ENCODE measurements around the gene KYNU. TPM values are rescaled to one million over a fixed set of nuclear protein-coding genes. Genes with fewer than 3 reads are reported as not detected.
"Not testable (repeated sequence)": the region's sequence is repeated elsewhere in the genome, so short reads cannot be mapped to it uniquely, and the experiment has no call there.

KYNU gene
- polyA plus RNA-seq, 1 experiment = 0.04 TPM

DNA sequence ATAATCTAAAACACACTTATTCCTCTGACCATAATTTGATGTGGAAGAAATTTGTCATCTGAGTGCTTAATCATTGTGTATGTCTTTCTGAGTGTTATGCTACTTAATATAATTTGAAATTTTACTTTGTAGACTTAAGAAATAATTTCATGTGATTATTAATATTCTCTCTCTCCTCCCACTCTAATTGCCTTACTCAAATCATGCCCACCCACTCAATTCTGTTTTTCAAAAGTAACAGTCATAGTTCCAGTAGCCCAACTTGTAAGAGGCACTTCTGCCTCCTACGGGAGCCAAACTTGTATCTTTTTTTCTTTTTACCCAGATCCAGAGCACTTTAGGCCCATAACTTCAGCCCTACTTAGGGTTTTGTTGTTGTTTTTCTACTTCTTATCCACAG, 18.5 kb upstream of the KYNU start:
- TF ChIP-seq CTCF (IDR thresholded peaks at IDR 0.05; ENCODE audit: insufficient read depth, low read depth, low read length) = no peak
- CTCF ChIA-PET = no interaction called here
- DNase-seq (ENCODE audit: low read depth) = no peak
- POLR2A ChIA-PET = no interaction called here
- Histone ChIP-seq H3K27me3 (ENCODE audit: control insufficient read depth, insufficient read depth, low read length) (no peaks in the 10 kb centered on the region), H3K4me3 (ENCODE audit: low read depth, low read length) (no peak overlapping the region), H3K36me3 (ENCODE audit: control insufficient read depth, insufficient read depth, low read length) (no peaks in the 10 kb centered on the region)

GRCh38 chr2:142862299-142862698, 15.2 kb upstream of the KYNU start:
- H3K27me3 ChIP-seq (ENCODE audit: control insufficient read depth, insufficient read depth, low read length) = no peaks in the 10 kb centered on the region
- POLR2A ChIA-PET = no interaction called here
- no peak overlapping the region for H3K4me3 ChIP-seq (ENCODE audit: low read depth, low read length)
- no peaks in the 10 kb centered on the region for H3K36me3 ChIP-seq (ENCODE audit: control insufficient read depth, insufficient read depth, low read length)
- CTCF ChIA-PET = no interaction called here
- DNase-seq (ENCODE audit: low read depth) = no peak
- no peak for TF ChIP-seq CTCF (IDR thresholded peaks at IDR 0.05; ENCODE audit: insufficient read depth, low read depth, low read length)

- ChIA-PET CTCF (no interaction called here), POLR2A (no interaction called here)
- Histone ChIP-seq H3K36me3 (ENCODE audit: control insufficient read depth, insufficient read depth, low read length) (no peaks in the 10 kb centered on the region), H3K27me3 (ENCODE audit: control insufficient read depth, insufficient read depth, low read length) (no peaks in the 10 kb centered on the region), H3K4me3 (ENCODE audit: low read depth, low read length) (no peak overlapping the region)
- no peak for DNase-seq (ENCODE audit: low read depth)
- no peak for TF ChIP-seq CTCF (IDR thresholded peaks at IDR 0.05; ENCODE audit: insufficient read depth, low read depth, low read length)
Measured at GRCh38 chr2:142862847-142863246, 14.6 kb upstream of the KYNU start.

- no peak for DNase-seq (ENCODE audit: low read depth)
- no peak overlapping the region for H3K4me3 ChIP-seq (ENCODE audit: low read depth, low read length)
- H3K27me3 ChIP-seq (ENCODE audit: control insufficient read depth, insufficient read depth, low read length) = no peaks in the 10 kb centered on the region
- CTCF ChIA-PET = interaction anchor here (0.8 to 1.2 kb wide), 2 partner anchors 9 to 11 kb away, joined by 3 read pairs; no protein-coding TSS in a partner anchor
- POLR2A ChIA-PET = no interaction called here
- TF ChIP-seq CTCF (IDR thresholded peaks at IDR 0.05; ENCODE audit: insufficient read depth, low read depth, low read length) = no peak
- no peaks in the 10 kb centered on the region for H3K36me3 ChIP-seq (ENCODE audit: control insufficient read depth, insufficient read depth, low read length)
Measured at GRCh38 chr2:142863485-142863961, 13.9 kb upstream of the KYNU start.

GRCh38 chr2:142864605-142865004, 12.9 kb upstream of the KYNU start:
- H3K36me3 ChIP-seq (ENCODE audit: control insufficient read depth, insufficient read depth, low read length); DNase-seq (ENCODE audit: low read depth); H3K27me3 ChIP-seq (ENCODE audit: control insufficient read depth, insufficient read depth, low read length); H3K4me3 ChIP-seq (ENCODE audit: low read depth, low read length); POLR2A ChIA-PET: not testable (repeated sequence)
- CTCF ChIA-PET = interaction anchor here (0.8 to 1.2 kb wide), 2 partner anchors 10 to 110 kb away, joined by 3 read pairs; no protein-coding TSS in a partner anchor

- Histone ChIP-seq H3K36me3 (ENCODE audit: control insufficient read depth, insufficient read depth, low read length) (no peaks in the 10 kb centered on the region), H3K27me3 (ENCODE audit: control insufficient read depth, insufficient read depth, low read length) (no peaks in the 10 kb centered on the region), H3K4me3 (ENCODE audit: low read depth, low read length) (no peak overlapping the region)
- DNase-seq (ENCODE audit: low read depth) = no peak
- POLR2A ChIA-PET = interaction anchor here (0.6 to 0.8 kb wide), 2 partner anchors 15 to 1547 kb away, joined by 3 to 4 read pairs; no protein-coding TSS in a partner anchor
- CTCF ChIA-PET = interaction anchor here (0.6 to 0.7 kb wide), 2 partner anchors 11 to 73 kb away, joined by 3 read pairs; no protein-coding TSS in a partner anchor
- no peak for TF ChIP-seq CTCF (IDR thresholded peaks at IDR 0.05; ENCODE audit: insufficient read depth, low read depth, low read length)
Measured at GRCh38 chr2:142865924-142866323, 11.5 kb upstream of the KYNU start.
